HG02642 (cell line): ENCODE measurements around the gene TCF12.

Experiments
- ATAC-seq: cut with Tn5 transposase; IDR thresholded peaks from one replicate; pipeline ENCODE4 v1.9.1; 2021; ENCODE audit warnings: mild to moderate bottlenecking; ENCODE audit not compliant: unreplicated experiment, poor library complexity

Gene TCF12

DNA sequence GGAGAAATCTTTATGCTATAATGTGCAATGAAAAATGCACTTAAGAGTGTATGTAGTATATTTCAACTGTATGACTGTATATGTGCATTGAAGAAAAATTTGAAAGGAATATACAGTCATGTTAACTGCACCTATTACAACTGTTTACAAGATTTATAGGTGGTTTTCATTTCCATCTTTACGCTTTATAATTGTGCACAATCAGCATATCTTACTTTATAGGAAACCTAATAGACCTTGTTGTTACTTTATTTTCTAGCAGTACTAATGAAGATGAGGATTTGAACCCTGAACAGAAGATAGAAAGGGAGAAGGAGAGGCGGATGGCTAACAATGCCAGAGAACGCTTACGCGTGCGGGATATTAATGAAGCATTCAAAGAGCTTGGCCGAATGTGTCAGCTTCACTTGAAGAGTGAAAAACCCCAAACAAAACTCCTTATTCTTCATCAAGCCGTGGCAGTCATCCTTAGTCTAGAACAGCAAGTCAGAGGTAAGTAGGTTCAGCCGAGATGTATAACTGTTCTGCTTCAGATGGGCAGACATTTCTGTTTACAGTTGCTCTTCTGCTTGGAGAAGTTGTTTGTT lies 354.4 kb downstream of the TCF12 start:
- no peak for ATAC-seq

DNA sequence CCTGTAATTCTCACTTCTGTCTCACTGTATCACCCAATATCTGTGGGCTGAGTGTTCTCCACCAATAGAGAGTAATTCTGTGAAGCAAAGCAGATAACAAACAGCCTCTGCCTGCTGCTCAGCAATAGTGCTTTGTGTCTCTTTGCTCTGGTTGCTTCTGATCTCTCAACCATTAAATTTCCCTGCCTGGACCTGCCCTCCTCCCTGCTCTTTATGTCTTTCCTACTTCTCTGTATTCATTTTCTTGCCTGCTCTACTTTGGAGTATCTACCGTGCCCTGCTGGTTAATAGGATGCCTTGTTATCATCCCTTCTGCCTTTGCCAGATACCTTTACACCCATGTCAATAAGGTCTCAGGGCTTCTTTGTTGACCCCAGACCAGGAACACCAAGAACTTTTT lies 355.0 kb downstream of the TCF12 start:
- ATAC-seq: no peak

DNA sequence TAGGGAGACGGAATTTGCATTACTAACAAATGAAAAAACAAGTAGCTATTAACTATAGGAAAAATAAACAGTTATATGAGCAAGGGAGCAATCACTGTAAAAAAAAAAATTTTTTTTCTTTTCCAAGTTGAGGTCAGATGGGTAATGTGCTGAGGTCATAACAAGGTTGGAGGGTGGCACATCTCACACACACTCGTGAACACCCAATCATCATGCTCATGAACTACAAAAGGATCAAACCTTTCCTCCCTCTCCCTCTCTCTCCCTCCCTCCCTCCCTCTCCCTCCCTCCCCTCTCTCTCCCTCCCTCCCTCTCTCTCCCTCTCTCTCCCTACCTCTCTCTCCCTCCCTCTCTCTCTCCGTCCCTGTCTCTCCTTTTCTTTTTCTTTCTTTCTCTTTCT lies 360.0 kb downstream of the TCF12 start:
- no peak for ATAC-seq

DNA sequence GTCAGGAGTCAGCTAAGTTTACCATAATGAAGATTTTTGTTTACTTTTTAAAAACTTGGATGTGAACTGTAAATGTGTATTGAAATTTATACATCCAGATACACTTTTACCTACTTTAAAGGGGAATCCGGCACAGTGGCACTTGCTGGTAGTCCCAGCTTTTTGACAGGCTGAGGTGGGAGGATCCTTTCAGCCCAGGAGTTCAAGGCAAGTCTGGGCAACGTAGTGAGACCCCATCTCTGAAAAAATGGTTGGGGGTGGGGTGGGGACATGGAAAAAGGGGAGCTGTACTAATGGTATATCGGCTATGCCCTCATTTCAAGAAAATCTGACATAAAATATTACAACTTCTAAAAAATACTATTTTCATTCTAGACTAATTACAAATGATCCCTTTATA lies 362.0 kb downstream of the TCF12 start:
- ATAC-seq: no peak

DNA sequence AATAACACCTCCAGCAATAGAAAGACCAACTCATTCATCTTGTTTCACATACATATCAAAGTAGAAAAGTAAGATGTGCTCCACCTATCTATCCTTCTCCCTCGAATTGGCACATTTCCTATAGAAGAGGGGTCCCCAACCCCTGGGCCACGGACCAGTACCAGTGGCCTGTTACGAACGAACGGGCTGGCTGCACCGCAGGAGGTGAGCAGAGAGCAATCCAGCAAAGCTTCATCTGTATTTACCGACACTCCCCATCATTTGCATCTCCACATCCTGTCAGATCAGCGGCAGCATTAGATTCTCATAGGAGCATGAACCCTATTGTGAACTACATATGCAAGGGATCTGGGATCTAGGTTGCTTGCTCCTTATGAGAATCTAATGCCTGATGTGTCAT lies 362.9 kb downstream of the TCF12 start:
- peak; percentile 61 for ATAC-seq

DNA sequence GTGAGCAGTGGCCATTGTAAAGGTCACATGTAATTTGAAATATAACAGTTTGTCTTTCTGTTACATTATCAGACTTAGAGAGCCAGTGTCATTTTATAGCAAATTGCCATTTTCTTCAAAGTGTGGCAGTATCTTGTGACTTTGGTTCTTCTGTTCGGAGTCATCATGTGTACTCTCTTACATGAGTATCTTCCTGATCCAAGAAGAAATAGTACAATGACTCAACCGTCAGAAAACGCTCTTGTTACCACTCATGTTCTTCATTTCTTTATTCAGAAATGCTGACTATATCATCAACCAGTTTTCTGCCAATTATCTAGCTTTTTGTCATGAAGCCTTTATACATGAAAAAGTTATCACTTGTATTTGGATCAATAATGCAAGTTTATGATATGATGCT lies 364.2 kb downstream of the TCF12 start:
- no peak for ATAC-seq

DNA sequence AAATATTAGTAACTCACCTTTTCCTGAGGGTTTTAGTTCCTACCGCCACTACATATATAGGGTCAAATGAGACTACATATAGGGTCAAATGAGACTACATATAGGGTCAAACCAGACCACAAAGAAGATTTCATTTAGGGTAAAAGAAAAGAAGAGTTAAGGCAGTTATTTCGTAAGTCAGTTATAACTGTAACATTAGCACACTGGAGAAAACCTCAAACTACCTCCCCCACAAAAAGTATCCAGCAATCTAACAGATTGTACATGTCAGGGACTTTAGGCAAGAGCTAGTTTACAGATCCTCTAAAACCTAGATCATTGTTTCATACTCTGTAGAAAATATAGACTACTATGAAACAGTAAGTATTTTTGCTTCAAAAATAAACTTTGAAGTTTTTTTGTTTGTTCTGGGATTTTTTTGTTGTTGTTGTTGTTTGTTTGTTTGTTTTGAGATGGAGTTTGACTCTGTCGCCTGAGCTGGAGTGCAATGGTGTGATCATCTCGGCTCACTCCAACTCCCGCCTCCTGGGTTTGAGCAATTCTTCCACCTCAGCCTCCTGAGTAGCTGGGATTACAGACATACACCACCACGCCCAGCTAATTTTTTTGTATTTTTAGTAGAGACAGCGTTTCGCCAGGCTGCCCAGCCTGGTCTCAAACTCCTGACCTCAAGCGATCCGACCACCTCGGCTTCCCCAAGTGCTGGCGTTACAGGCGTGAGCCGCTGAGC lies 365.5 kb downstream of the TCF12 start:
- ATAC-seq: no peak

DNA sequence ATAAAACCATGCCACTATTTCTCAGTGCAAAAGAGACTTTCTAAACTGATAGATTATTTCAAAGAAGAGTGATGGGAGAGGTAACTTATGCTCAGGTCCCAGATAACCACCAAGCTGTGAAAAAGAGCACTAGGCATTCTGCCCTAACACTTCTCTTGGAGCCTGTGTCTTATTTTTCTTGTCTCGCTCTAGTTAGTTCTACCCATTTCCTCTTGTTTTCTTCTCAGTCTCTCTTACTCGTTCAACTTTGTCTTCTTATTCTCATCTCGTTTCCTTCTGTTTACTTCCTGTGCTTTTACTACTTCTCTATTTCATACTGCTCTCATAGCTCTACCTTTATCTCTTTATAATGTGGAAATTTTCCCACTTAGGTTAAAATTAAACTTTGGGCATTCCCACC lies 366.1 kb downstream of the TCF12 start:
- peak; percentile 43 for ATAC-seq

DNA sequence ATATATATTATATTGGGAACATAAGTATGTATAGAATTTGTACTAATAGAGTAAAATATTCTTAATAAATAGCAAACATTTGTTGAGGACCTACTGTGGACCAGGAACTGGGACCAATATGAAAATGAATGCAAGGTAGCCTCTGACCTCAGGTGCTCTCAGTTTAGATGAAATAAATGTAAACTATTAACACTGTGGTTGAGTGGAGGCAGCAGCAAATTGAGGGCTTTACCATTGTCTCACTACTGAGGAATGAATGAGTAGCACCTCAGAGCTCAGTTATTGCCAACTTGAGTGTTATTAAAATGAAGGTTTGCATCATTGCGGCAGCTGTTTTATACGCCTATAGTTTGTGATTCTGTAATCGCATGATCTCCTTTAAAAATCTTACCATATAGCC lies 366.9 kb downstream of the TCF12 start:
- no peak for ATAC-seq

DNA sequence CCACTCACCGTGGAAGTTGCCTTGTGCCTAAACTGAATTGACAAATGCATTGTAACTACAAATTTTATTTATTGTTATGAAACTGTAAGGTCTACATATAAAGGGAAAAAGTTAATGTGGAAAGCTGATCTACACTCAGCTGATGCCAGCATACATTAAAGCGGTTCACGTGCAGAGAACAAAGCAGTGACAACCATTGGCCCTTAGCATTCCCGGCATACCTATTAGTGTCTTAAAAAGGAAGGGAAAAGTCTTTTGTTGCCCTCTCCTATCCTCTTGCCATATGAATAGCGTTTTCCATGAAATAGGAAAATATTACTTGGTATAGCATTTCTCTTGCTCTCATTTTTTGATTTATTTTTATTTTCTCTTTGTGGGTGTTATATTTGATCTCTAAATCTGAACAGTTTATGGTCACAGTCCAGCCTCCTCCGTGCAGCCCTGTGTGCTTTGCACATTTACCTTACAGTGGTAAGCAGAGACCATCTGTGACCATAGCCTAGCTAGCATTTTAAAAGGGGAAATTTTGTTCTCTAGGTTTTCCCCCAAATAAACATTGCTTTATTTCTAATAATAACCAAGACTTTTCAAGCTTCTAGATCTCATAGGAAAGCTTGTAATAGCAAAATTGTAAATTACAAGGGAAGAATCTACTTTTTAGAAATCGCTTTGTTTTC lies 368.1 kb downstream of the TCF12 start:
- ATAC-seq: no peak

DNA sequence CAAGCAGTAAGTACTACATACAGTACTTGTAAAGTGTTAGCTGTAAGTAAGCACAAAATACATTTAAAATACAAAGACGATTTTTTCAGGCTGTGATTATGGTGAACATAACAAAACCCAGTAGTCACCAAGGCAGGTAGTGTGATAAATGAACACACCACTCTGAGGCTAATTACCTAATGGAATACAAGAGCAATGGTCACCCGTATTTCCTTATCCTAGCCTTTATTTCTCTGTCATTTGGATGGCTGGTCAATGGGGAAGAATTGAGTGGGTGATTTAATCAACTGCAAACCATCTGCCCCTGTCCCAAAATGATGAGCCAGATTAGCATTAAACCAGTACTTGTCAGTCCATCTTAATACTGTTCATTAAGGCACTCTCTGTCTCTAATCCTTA lies 368.7 kb downstream of the TCF12 start:
- no peak for ATAC-seq

DNA sequence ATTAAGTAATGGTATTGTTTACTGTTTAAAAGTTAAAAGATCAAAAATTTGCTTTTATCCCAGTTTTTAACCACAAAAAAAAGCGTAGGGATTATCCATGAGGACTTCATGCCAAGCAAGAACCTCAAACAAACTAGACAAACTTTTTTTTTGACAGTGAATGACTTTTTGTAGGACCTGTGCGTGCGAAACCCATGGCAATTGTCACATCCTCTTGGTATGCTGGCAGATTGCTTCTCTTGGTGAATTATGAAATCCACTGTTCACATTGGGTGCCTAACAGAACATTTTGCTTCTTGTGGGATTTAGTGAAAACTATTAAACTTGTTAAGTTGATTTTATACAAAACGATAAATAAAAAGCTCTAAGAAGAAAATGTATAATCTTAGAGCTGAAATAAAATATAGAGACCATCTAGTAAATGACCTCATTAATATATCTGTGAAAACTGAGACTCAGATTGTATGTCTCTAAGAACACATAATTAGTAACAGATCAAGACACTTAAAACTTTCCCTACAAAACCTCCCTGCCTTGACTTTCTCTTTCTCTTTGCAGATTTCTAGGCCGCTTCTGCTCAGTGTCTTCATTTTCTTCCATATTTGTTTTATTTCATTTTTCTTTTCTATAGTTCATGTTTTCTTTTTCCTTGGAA lies 370.6 kb downstream of the TCF12 start:
- no peak for ATAC-seq

DNA sequence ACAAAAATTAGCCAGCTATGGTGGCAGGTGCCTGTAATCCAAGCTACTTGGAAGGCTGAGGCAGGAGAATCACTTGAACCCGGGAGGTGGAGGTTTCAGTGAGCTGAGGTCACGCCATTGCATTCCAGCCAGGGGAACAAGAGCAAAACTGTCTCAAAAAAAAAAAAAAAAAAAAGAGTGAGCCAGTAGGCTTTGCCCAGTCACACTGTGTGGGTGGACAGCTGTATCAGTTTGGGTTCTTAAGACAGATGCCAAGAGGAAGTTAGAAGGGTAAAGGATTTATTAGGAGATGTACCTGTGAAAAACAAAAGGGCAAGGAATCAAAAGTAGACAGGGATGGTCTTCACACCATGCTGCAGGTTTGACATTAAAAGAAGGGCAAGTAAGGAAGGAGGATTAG lies 371.7 kb downstream of the TCF12 start:
- ATAC-seq: no peak

DNA sequence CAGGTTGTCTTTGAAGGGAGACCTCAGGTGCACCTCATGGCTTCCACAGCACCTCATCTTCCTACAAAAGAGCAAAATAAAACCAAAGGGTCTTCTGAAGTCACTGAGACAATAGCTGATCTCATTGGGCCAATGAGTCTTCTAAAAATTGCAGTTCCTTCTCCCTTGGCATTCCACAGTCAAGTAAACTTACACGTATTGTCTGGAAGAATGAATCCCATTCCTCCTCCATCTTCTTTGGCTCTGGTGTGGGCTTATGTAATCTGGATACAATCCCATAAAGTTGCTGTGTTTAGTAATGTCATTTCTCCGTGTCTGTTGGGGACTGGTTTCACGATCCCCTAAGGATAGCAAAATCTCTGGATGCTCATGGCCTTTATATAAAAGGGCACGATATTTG lies 372.4 kb downstream of the TCF12 start:
- no peak for ATAC-seq

DNA sequence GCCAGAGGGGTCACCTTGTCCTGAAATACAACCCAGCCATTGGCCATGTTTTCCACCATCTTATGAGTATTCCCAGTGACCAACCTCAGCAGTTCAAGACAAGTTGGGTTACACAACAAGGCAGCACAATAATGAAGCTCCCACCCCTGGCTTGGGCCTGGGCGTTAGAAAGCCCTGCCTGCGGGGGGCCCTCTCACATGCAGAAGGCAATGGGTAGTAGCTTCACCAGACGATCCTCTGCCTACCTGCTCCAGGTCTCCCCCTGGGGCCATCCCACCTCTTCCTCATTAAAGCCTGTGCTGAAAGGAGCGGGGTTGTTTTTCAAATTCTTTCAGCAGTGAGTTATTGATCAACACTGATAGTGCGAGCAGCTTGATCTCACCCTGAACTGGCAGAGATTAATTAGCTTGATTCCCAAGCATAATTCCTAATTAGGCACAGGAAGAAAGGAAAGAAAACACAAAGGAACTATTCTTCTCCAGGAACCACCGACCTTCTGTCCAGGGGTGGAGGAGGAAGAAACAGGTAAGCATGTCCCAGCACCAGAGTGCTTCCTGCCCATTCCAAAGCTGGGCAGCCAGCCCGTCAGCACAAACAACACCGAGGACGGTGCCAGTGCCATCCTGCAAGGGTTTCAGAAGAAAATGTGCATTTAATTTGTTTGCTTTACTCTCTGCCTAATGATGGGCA lies 378.2 kb downstream of the TCF12 start:
- ATAC-seq: no peak

DNA sequence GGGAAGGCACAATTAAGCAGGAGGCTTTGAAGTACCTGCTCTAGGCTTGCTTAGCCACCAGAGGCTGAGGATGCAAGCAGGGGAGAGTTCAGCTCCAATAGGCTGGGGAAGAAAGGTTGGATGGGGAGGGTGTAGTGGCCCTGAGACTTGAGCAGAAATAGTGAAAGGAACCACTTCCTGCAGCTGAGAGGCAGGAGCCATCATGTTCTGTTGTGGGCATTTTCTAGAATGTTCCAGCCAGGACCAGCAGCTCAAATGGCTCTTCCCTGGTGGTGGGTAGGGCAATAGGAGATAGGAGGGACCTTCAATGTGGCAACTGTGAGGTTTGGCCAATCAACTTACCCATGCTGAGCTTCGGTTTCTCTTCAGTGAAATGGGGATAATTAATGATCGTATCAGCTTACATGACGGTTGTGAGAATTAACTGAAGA lies 378.7 kb downstream of the TCF12 start:
- ATAC-seq: no peak

DNA sequence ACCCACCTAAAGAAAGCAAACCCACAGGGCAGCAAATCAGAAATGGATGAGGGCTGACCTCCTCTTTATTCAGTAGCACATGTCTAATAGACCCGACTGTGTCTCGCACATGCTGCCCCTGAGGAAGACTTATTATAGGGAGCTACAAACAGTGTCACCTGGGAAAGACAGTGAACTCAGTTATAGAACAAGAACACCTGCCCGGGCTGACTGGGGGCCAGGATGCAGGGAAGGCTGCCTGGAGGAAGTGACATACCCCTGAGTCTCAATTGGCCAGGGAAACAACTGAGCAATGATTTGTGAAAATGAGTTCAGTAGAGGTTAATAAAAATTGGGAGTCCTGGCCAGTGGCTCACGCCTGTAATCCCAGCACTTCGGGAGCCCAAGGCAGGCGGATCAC lies 379.2 kb downstream of the TCF12 start:
- ATAC-seq: no peak

DNA sequence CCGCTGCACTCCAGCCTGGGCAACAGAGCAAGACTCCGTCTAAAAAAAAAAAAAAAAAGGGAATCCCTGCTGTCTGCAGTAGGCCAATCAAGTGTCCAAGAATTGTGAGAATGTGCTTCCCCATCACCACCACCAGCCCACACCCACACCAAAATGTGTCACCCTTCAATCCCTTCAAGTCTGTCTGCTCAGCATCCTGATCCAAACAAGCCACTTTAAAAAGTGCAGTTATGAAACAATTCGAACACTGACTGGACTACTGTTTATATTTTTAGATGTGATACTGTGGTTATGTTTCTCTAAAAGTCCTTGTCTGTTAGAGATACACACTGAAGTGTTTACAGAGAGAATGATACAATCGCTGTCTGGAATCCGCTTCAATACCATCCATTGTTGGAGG lies 379.8 kb downstream of the TCF12 start:
- ATAC-seq: no peak

DNA sequence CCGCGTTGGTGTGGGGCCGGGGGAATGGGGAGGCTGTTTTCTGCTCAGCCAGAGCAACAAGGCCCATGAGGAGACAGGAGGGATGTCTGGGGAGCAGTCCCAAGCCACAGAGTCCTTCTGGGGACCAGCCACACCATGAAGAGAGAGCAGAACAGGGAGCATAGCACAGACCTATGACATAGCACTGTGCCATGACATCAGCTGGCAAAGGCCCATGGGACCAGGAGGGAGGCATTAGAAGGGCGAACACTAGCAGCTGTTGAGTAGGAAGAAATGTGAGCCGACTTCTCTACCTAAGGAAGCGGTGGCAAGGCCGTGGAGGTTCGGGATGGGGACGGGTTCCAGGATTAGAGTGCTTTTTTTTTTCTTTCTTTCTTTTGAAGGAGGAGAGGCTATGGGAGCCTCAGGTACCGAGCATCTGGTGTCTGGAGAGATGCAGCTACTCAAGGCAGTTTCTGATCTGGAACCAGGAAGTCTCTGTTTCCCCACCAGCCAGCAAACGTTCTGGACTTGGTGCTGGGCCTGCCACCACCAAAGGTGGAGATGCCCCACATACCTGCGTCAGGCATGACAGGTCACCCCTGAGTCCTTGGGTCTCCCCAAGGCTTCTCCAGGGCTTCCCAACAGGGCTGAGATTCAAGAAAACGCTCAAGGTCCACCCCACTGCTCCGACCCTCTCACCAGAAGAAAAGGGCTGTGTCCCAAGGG lies 380.6 kb downstream of the TCF12 start:
- no peak for ATAC-seq

DNA sequence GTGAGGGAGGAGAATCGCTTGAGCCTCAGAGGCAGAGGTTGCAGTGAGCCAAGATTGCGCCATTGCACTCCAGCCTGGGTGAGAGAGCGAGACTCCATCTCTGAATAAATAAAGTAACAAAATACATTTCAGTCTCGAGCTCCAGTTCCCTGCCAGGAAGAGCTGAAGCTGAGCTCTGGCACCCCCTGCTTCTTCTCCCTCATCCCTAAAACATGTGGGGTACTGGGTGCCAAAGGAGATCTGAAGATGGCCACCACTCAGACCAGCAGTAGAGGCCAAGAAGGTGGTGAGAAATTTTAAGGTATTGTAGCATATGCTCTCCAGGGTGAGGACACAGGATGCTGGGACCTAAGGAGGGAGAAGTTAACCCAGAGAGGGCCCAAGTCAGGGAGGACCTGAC lies 382.9 kb downstream of the TCF12 start:
- no peak for ATAC-seq
